ENCODE results near the gene GAN. TPM values are rescaled to one million over a fixed set of nuclear protein-coding genes. Genes with fewer than 3 reads are reported as not detected.

GAN gene, protein sequence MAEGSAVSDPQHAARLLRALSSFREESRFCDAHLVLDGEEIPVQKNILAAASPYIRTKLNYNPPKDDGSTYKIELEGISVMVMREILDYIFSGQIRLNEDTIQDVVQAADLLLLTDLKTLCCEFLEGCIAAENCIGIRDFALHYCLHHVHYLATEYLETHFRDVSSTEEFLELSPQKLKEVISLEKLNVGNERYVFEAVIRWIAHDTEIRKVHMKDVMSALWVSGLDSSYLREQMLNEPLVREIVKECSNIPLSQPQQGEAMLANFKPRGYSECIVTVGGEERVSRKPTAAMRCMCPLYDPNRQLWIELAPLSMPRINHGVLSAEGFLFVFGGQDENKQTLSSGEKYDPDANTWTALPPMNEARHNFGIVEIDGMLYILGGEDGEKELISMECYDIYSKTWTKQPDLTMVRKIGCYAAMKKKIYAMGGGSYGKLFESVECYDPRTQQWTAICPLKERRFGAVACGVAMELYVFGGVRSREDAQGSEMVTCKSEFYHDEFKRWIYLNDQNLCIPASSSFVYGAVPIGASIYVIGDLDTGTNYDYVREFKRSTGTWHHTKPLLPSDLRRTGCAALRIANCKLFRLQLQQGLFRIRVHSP
- total RNA-seq (2014; rRNA removed; shearing (Covaris generic)) (5.7 and 5.8 TPM in 2 replicates), polyA plus RNA-seq (2016; fragmentation: Nextera tagmentation; extraction: Ambion mirVana) (1.6 and 2.1 TPM in 2 replicates)

DNA sequence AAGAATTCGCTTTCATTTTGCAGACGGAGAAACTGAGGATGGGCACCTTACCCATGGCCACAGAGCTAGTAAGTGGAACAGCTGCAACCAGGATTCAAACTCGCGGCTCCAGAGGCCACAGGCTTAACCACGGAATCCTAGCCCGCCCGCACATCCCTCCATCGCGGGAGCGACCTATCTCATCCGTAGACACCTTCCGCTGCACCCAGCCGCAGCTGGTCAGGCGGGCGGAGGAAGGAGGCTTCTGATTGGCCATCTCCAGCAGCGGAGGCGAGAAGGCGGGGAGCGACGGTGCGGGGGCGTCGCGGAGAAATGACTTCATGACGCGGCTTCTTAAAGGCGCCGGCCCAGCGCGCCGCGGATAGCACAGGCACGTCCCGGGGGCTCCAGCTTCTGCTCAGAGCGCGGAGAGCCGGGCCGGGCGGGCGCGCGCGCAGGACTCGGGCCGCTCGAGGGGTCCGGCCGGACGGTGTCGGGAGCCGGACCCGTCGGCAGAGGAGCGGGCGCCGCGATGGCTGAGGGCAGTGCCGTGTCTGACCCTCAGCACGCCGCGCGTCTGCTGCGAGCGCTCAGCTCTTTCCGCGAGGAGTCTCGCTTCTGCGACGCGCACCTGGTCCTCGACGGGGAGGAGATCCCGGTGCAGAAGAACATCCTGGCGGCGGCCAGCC, at the start of gene GAN:
TSS of gene GAN (plus strand) at position 360 of the 668 bp plus-strand sequence. CDS start at position 512, 152 bp downstream.
- TF ChIP-seq EZH2 (IDR thresholded peaks at IDR 0.05; ENCODE audit: insufficient read depth, poor library complexity, severe bottlenecking) (no peak), EZH2phosphoT487 (IDR thresholded peaks at IDR 0.05; ENCODE audit: insufficient read depth, low read depth) (no peak)
- peak within 1 kb of the TSS; percentile 86 for H3K9ac ChIP-seq
- H3K79me2 ChIP-seq (ENCODE audit: insufficient read depth), result peaks cover 52% of the 10 kb centered on the region
- in situ Hi-C loops (cut with MboI), result no loop called here
- H2AFZ ChIP-seq, result peak within 1 kb of the TSS; percentile 96
- no peaks in the 10 kb centered on the region for H4K20me1 ChIP-seq (ENCODE audit: insufficient read depth)
- H3K4me3 ChIP-seq, result peak within 1 kb of the TSS; percentile 97
- peak within 1 kb of the TSS; percentile 58 for H3K27ac ChIP-seq
- DNase-seq, result peak; percentile 98
- no peaks in the 10 kb centered on the region for H3K9me2 ChIP-seq (ENCODE audit: insufficient read depth)
- 1% methylated on average over 62 to 65 of the region's 75 CpGs for WGBS, 2 experiments (ENCODE audit: low coverage in 1 of 2, low lambda C conversion rate in 2 of 2, missing lambda C conversion rate in 2 of 2)
- peak within 1 kb of the TSS; percentile 97 for H3K4me2 ChIP-seq (ENCODE audit: unreplicated experiment)
- H3K4me1 ChIP-seq (ENCODE audit: insufficient read depth), result peaks cover 16% of the 10 kb centered on the region
- H3F3A ChIP-seq (ENCODE audit: insufficient read depth), result peaks cover 11% of the 10 kb centered on the region
- no peaks in the 10 kb centered on the region for H3K36me3 ChIP-seq (ENCODE audit: low read depth)
- no peaks in the 10 kb centered on the region for H3K9me3 ChIP-seq (ENCODE audit: low read depth)
- H3K27me3 ChIP-seq (replicated peaks; ENCODE audit: insufficient read depth), result no peaks in the 10 kb centered on the region

DNA sequence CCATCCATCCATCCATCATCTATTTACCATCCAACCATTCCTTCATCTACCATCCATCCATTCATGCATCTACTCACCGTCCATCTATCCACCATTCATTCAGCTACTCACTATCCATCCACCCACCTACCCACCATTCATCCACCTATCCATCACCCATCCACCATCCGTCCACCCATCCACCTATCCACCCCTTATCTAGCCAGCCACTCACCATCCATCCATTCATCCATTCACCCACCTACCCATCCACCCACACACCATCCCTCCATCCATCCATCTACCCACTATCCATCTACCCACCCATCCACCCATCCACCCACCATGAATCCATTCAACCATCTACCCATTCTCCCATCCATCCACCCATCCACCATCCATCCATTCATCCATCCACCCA, 49.7 kb upstream of the GAN start:
- DNase-seq, result no peak
- H3K9me2 ChIP-seq (ENCODE audit: insufficient read depth), result no peaks in the 10 kb centered on the region
- H3K9me3 ChIP-seq (ENCODE audit: low read depth), result no peaks in the 10 kb centered on the region
- H3K79me2 ChIP-seq (ENCODE audit: insufficient read depth), result no peaks in the 10 kb centered on the region
- H3K4me2 ChIP-seq (ENCODE audit: unreplicated experiment), result no peak overlapping the region
- WGBS, 2 experiments (ENCODE audit: low coverage in 1 of 2, low lambda C conversion rate in 2 of 2, missing lambda C conversion rate in 2 of 2), result 74 to 78% methylated on average over 2 of the region's 2 CpGs
- no peaks in the 10 kb centered on the region for H3K36me3 ChIP-seq (ENCODE audit: low read depth)
- no peak overlapping the region for H3K9ac ChIP-seq
- H2AFZ ChIP-seq, result no peak overlapping the region
- TF ChIP-seq EZH2phosphoT487 (IDR thresholded peaks at IDR 0.05; ENCODE audit: insufficient read depth, low read depth) (no peak), EZH2 (IDR thresholded peaks at IDR 0.05; ENCODE audit: insufficient read depth, poor library complexity, severe bottlenecking) (no peak)
- no peaks in the 10 kb centered on the region for H4K20me1 ChIP-seq (ENCODE audit: insufficient read depth)
- no peaks in the 10 kb centered on the region for H3F3A ChIP-seq (ENCODE audit: insufficient read depth)
- in situ Hi-C loops (cut with MboI), result no loop called here
- H3K27ac ChIP-seq, result no peak overlapping the region
- H3K4me3 ChIP-seq, result no peak overlapping the region
- H3K4me1 ChIP-seq (ENCODE audit: insufficient read depth), result no peaks in the 10 kb centered on the region
- no peaks in the 10 kb centered on the region for H3K27me3 ChIP-seq (replicated peaks; ENCODE audit: insufficient read depth)

DNA sequence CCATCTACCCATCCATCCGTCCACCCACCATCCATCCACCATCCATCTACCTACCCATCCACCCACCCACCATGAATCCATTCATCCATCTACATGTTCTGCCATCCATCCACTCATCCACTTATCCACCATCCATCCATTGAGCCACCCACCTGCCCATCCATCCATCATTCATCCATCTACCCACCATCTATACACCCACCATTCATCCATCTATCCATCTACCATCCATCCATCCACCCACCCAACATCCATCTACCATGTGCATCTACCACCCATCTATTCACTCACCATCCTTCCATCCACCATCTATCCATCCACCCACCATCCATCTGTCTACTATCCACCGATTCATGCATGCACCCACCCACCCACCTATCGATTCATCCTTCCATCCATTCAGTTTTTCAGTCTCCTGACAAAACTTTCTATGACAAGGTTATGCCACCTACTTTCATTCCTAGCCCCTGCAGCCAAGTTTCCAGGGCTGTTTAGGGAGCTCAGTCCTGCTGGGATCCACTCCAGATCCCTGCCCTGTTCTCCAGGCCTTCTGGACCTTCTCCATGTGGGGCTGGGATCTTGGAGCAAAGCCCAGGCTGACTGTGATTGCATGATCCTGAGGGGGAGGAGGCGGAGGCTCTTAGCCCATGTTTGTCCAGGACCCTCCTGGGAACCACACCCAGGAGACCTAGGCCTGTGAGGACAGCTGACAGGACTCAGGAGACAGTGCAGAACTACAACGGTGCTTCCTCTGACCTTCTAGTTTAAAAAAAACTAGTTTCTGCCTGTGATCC, 48.9 kb upstream of the GAN start:
- H3K9ac ChIP-seq, result no peak overlapping the region
- WGBS, 2 experiments (ENCODE audit: low coverage in 1 of 2, low lambda C conversion rate in 2 of 2, missing lambda C conversion rate in 2 of 2), result 45 to 48% methylated on average over 5 of the region's 5 CpGs
- H3K79me2 ChIP-seq (ENCODE audit: insufficient read depth), result no peaks in the 10 kb centered on the region
- no peak overlapping the region for H2AFZ ChIP-seq
- no peaks in the 10 kb centered on the region for H3K27me3 ChIP-seq (replicated peaks; ENCODE audit: insufficient read depth)
- no peak overlapping the region for H3K4me2 ChIP-seq (ENCODE audit: unreplicated experiment)
- TF ChIP-seq EZH2phosphoT487 (IDR thresholded peaks at IDR 0.05; ENCODE audit: insufficient read depth, low read depth), result no peak
- TF ChIP-seq EZH2 (IDR thresholded peaks at IDR 0.05; ENCODE audit: insufficient read depth, poor library complexity, severe bottlenecking), result no peak
- no peaks in the 10 kb centered on the region for H3K9me3 ChIP-seq (ENCODE audit: low read depth)
- H3K36me3 ChIP-seq (ENCODE audit: low read depth), result no peaks in the 10 kb centered on the region
- in situ Hi-C loops (cut with MboI), result no loop called here
- H3K4me3 ChIP-seq, result no peak overlapping the region
- no peaks in the 10 kb centered on the region for H4K20me1 ChIP-seq (ENCODE audit: insufficient read depth)
- no peaks in the 10 kb centered on the region for H3K4me1 ChIP-seq (ENCODE audit: insufficient read depth)
- H3K9me2 ChIP-seq (ENCODE audit: insufficient read depth), result no peaks in the 10 kb centered on the region
- peak; percentile 10 for DNase-seq
- H3F3A ChIP-seq (ENCODE audit: insufficient read depth), result no peaks in the 10 kb centered on the region
- H3K27ac ChIP-seq, result no peak overlapping the region

DNA sequence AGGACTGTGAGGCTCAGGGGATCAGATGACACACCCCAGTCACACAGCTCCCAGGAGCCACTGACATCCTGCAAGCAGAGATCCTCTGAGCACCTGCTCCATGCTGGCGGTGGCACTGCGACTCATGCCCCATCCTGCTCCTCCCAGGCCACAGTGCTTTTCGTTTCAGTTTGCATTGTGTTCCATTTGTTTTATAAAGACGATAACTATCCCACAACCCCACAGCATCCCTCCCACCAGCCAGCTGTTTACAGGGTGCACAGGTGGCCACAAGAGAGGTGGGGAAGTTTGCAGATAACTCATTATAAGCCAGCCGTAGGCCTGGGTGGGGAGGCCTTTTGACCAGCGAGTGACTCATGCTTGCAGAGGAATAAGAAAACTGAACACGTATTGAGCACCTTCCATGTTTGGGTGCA, 48.1 kb upstream of the GAN start:
- no peak overlapping the region for H3K27ac ChIP-seq
- H3K79me2 ChIP-seq (ENCODE audit: insufficient read depth), result no peaks in the 10 kb centered on the region
- H3K4me3 ChIP-seq, result no peak overlapping the region
- no peaks in the 10 kb centered on the region for H3F3A ChIP-seq (ENCODE audit: insufficient read depth)
- H3K9ac ChIP-seq, result no peak overlapping the region
- no peaks in the 10 kb centered on the region for H3K9me2 ChIP-seq (ENCODE audit: insufficient read depth)
- H3K36me3 ChIP-seq (ENCODE audit: low read depth), result no peaks in the 10 kb centered on the region
- WGBS, 2 experiments (ENCODE audit: low coverage in 1 of 2, low lambda C conversion rate in 2 of 2, missing lambda C conversion rate in 2 of 2), result 64 to 70% methylated on average over 7 of the region's 7 CpGs
- H3K9me3 ChIP-seq (ENCODE audit: low read depth), result no peaks in the 10 kb centered on the region
- no peak overlapping the region for H3K4me2 ChIP-seq (ENCODE audit: unreplicated experiment)
- in situ Hi-C loops (cut with MboI), result no loop called here
- H4K20me1 ChIP-seq (ENCODE audit: insufficient read depth), result no peaks in the 10 kb centered on the region
- TF ChIP-seq EZH2phosphoT487 (IDR thresholded peaks at IDR 0.05; ENCODE audit: insufficient read depth, low read depth) (no peak), EZH2 (IDR thresholded peaks at IDR 0.05; ENCODE audit: insufficient read depth, poor library complexity, severe bottlenecking) (no peak)
- no peaks in the 10 kb centered on the region for H3K27me3 ChIP-seq (replicated peaks; ENCODE audit: insufficient read depth)
- H2AFZ ChIP-seq, result no peak overlapping the region
- no peak for DNase-seq
- H3K4me1 ChIP-seq (ENCODE audit: insufficient read depth), result no peaks in the 10 kb centered on the region

Measured in GM23248 (cell line).